ENCODE results near the gene BCLAF1. TPM values are rescaled to one million over a fixed set of nuclear protein-coding genes. Genes with fewer than 3 reads are reported as not detected.

BCLAF1 gene
- total RNA-seq, 2 donors from 2014 or later = 88.9 to 98.7 TPM

- intact Hi-C loops (cut with DNase I) = no loop called here
Observed at GRCh38 chr6:136213012-136213539, 76.6 kb downstream of the BCLAF1 start.

GRCh38 chr6:136212608-136213007, 77.0 kb downstream of the BCLAF1 start:
- intact Hi-C loops (cut with DNase I) = no loop called here
- DNase-seq (ENCODE audit: low spot score) = no peak

More at GRCh38 chr6:136213012-136213539, 76.6 kb downstream of the BCLAF1 start:
- no peak for DNase-seq (ENCODE audit: low spot score)

GRCh38 chr6:136210398-136211165, 79.1 kb downstream of the BCLAF1 start:
- intact Hi-C loops (cut with DNase I) = no loop called here
- DNase-seq (ENCODE audit: low spot score) = no peak

DNA sequence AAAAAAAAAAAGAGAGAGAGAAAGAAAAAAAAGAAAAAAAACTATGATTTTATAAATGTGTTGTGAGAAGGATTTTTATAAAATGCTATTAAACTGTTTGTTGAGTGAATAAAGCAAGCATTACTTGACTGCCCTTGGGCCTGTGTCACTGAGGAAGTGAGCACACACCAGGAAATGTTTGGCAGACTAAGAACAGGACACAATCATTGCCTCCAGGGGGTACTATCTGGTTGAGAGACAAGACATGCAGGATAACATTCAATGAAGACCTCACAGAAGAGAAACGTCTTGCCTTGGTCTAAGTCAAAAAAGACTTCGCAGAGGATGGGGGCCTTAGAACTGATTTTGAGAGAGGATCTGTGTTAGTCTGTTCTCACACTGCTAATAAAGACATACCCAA, 80.2 kb downstream of the BCLAF1 start:
- DNase-seq (ENCODE audit: low spot score) = no peak
- intact Hi-C loops (cut with DNase I) = no loop called here

- intact Hi-C loops (cut with DNase I) = no loop called here
- DNase-seq (ENCODE audit: low spot score) = no peak
Observed at GRCh38 chr6:136208783-136209182, 80.9 kb downstream of the BCLAF1 start.

Other genes with a start within 250 kb of the BCLAF1 start
- under 1 TPM; 0.65 to 0.71 TPM for gene MTFR2, start 39.5 kb downstream of the BCLAF1 start, total RNA-seq